Measurements from ENCODE around the gene CDKN2C.
"Not testable (repeated sequence)": the region's sequence is repeated elsewhere in the genome, so short reads cannot be mapped to it uniquely, and the experiment has no call there.

CDKN2C gene

DNA sequence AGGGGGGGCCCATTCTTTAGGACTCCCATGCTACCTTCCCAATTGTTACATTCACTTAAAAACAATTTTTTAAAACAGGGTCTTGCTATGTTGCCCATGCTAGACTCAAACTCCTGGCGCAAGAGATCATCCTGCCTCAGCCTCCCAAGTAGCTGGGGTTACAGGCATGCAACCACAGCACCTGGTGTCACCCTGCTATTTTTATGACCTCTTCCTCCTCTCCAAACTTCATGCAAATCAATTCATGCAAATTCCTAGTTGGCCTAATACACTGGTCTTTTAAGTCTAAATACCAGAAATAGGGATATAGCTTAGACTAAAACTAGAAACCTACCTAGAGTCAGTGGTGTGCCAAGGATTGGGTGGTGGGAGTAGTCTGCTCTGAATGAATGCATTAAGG is 30.1 kb downstream of the CDKN2C start:
- no peak overlapping the region for H3K4me3 ChIP-seq (ENCODE audit: low read depth, low read length)
- peak; percentile 69 for DNase-seq (ENCODE audit: low read depth)
- TF ChIP-seq, protein P1, sequence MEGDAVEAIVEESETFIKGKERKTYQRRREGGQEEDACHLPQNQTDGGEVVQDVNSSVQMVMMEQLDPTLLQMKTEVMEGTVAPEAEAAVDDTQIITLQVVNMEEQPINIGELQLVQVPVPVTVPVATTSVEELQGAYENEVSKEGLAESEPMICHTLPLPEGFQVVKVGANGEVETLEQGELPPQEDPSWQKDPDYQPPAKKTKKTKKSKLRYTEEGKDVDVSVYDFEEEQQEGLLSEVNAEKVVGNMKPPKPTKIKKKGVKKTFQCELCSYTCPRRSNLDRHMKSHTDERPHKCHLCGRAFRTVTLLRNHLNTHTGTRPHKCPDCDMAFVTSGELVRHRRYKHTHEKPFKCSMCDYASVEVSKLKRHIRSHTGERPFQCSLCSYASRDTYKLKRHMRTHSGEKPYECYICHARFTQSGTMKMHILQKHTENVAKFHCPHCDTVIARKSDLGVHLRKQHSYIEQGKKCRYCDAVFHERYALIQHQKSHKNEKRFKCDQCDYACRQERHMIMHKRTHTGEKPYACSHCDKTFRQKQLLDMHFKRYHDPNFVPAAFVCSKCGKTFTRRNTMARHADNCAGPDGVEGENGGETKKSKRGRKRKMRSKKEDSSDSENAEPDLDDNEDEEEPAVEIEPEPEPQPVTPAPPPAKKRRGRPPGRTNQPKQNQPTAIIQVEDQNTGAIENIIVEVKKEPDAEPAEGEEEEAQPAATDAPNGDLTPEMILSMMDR (IDR thresholded peaks at IDR 0.05; ENCODE audit: low read depth, low read length, missing control alignments): no peak

DNA sequence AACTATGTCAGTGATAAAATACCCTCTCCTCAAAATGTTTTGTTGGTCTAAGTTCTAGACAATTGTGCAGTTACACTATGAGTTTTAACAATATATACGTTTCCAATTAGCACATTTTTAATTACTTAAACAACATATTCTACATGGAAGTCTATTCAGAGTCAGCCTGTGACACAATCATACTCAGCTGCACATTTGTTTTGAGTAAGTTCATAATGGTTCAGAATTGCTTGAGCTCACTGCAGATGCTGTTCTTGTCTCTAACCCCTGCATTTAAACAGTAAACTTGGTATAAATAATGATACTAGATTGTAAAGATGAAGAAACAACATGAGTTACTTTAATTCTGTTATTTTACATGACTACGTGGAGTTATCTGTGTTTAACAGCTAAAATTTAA is 30.6 kb downstream of the CDKN2C start:
- H3K4me3 ChIP-seq (ENCODE audit: low read depth, low read length): no peak overlapping the region
- DNase-seq (ENCODE audit: low read depth): no peak
- TF ChIP-seq, protein P1 (IDR thresholded peaks at IDR 0.05; ENCODE audit: low read depth, low read length, missing control alignments): no peak

DNA sequence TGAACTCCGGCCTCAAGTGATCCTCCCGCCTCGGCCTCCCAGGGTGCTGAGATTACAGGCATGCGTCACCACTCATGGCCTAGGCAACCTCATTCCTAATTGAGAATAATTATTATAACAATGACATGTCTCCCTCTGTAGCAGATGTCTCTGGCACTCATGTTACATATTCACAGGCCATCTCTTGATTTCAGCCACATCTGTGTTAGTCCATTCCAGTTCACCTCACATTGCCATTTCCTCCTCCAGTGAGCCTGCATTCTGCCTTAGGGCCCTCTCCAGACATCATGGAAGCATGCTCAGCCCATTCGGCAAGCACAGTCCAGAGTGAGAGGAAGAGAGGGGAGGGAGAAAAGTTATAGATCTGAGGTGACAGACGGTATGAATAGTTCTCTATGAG is 32.5 kb downstream of the CDKN2C start:
- TF ChIP-seq, protein P1 (IDR thresholded peaks at IDR 0.05; ENCODE audit: low read depth, low read length, missing control alignments): no peak
- no peak overlapping the region for H3K4me3 ChIP-seq (ENCODE audit: low read depth, low read length)
- no peak for DNase-seq (ENCODE audit: low read depth)

DNA sequence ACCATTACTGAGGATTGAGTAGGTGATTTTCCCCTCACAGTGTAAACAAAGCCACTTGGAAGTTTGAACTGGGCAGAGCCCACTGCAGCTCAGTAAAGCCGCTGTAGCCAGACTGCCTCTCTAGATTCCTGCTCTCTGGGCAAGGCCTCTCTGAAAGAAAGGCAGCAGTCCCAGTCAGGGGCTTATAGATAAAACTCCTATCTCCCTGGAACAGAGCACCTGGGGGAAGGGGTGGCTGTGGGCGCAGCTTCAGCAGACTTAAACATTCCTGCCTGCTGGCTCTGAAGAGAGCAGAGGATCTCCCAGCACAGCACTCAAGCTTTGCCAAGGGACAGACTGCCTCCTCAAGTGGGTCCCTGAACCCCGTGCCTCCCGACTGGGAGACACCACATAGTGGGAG is 35.5 kb downstream of the CDKN2C start:
- H3K4me3 ChIP-seq (ENCODE audit: low read depth, low read length); DNase-seq (ENCODE audit: low read depth): not testable (repeated sequence)

DNA sequence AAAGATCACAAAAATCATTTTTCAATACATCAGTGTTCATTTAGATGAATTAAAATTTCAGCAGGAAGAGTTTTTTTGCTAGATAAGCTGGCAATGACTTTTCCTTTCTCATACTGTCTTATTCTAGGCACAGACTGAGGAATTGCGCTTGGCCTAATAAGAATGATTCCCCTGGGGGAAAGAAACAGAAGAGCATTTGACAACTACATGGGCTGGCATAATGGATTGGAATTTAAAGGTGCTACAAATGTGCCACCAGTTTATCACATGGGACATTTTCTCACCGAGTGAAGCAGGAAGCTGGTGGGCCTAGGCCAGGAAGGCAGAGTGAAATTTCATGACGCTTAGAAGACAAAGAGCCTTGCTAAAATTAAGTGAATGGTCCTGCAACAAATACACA is 39.3 kb downstream of the CDKN2C start:
- DNase-seq (ENCODE audit: low read depth): no peak
- H3K4me3 ChIP-seq (ENCODE audit: low read depth, low read length): no peak overlapping the region
- TF ChIP-seq, protein P1 (IDR thresholded peaks at IDR 0.05; ENCODE audit: low read depth, low read length, missing control alignments): no peak

DNA sequence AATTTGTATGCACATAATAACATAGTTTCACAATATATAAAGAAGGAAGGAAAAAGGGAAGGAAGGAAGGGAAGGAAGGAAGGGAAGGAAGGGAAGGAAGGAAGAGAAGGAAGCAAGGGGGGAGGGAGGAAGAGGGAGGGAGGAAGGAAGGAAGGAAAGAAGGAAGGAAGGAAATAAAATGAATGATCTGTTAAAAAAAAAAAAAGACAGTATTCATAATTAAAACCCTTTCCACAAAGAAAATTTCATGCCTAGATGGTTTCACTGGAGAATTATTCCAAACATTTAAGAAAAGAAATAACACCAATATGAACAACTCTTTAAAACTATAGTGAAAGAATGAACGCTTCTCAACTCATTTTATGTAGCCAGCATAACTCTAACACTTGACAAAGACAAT is 44.8 kb downstream of the CDKN2C start:
- DNase-seq (ENCODE audit: low read depth): no peak
- TF ChIP-seq, protein P1 (IDR thresholded peaks at IDR 0.05; ENCODE audit: low read depth, low read length, missing control alignments): no peak
- no peak overlapping the region for H3K4me3 ChIP-seq (ENCODE audit: low read depth, low read length)

DNA sequence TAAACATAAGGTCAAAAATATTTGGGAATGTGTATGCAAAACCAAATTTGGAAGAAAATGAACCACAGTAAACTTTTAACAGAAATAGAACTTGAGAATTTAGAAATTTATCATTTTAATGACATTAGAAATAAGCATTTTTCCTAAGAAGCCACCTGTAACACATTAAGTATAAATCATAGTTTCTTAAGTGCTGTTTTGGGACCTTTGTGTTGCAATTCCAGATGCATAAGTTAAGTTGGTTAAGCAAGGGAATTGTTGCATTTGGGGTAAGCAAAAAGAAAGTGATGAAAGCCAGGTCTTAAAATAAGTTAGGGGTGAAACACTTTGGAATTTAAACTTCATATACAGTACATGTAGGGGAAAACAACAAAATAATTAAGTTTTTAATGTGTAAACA is 49.8 kb downstream of the CDKN2C start:
- TF ChIP-seq, protein P1 (IDR thresholded peaks at IDR 0.05; ENCODE audit: low read depth, low read length, missing control alignments): no peak
- H3K4me3 ChIP-seq (ENCODE audit: low read depth, low read length): no peak overlapping the region
- DNase-seq (ENCODE audit: low read depth): no peak

Measured in GM12864 (cell line).